Stimulated activated CD8-positive, alpha-beta memory T cell treated with anti-CD3 and anti-CD28 coated beads, Interleukin-4, amount 100 ng/mL, for 4 hours (primary cell): ENCODE results near the gene PLEK2.
"Not testable (repeated sequence)": the region's sequence is repeated elsewhere in the genome, so short reads cannot be mapped to it uniquely, and the experiment has no call there.

Source experiments
- DNase-seq, 2 donors: peaks; one replicate each; pipeline ENCODE4 v3.0.0-alpha.2; 2020; ENCODE audit warnings: low read depth in 2 of 2, low spot score in 1 of 2

The PLEK2 gene

GRCh38 chr14:67429510-67430205 lies 17.7 kb upstream of the PLEK2 start:
- DNase-seq, result no peak

- no peak for DNase-seq
Observed at GRCh38 chr14:67428501-67429031, 16.6 kb upstream of the PLEK2 start.

- peak; percentile 41 to 60 for DNase-seq
Observed at GRCh38 chr14:67426983-67427606, 15.1 kb upstream of the PLEK2 start.

GRCh38 chr14:67426161-67426560 lies 14.2 kb upstream of the PLEK2 start:
- DNase-seq, result no peak

- no peak for DNase-seq
Observed at GRCh38 chr14:67425608-67426007, 13.6 kb upstream of the PLEK2 start.

GRCh38 chr14:67424539-67424938 lies 12.6 kb upstream of the PLEK2 start:
- DNase-seq, result no peak

GRCh38 chr14:67423424-67423823 lies 11.5 kb upstream of the PLEK2 start:
- DNase-seq, result no peak

GRCh38 chr14:67421356-67422224 lies 9.6 kb upstream of the PLEK2 start:
- no peak for DNase-seq

GRCh38 chr14:67420102-67420739 lies 8.3 kb upstream of the PLEK2 start:
- DNase-seq, result no peak

GRCh38 chr14:67418401-67419191 lies 6.6 kb upstream of the PLEK2 start:
- no peak for DNase-seq

GRCh38 chr14:67417633-67418032 lies 5.7 kb upstream of the PLEK2 start:
- no peak for DNase-seq

GRCh38 chr14:67416810-67417209 lies 4.8 kb upstream of the PLEK2 start:
- no peak for DNase-seq

- DNase-seq, result no peak
Observed at GRCh38 chr14:67416085-67416484, 4.1 kb upstream of the PLEK2 start.

GRCh38 chr14:67415610-67416009 lies 3.6 kb upstream of the PLEK2 start:
- DNase-seq, result not testable (repeated sequence)

- peak; percentile 17 to 21 for DNase-seq
Observed at GRCh38 chr14:67413806-67414769, 2.1 kb upstream of the PLEK2 start.

GRCh38 chr14:67411370-67411769 lies 595 bp downstream of the PLEK2 start:
- no peak for DNase-seq

GRCh38 chr14:67410313-67410712 lies 1.7 kb downstream of the PLEK2 start:
- DNase-seq, result no peak

GRCh38 chr14:67409461-67409860 lies 2.5 kb downstream of the PLEK2 start:
- DNase-seq, result no peak

GRCh38 chr14:67408122-67408801 lies 3.7 kb downstream of the PLEK2 start:
- DNase-seq, result not testable (repeated sequence)
